Gastroesophageal sphincter (tissue), 3 donors: ENCODE data around the gene STOX2.

Experiments
- CTCF ChIP-seq, 4 experiments: fragments of 200-600 bp in 2 of 4; fragments of 450-650 bp in 2 of 4; sonication (generic) in 1 of 4; IDR thresholded peaks; one replicate each; pipeline ENCODE4 v1.5.1; 2017 to 2019; ENCODE audit warnings: antibody characterized with exemption in 4 of 4, mild to moderate bottlenecking in 2 of 4, moderate library complexity in 2 of 4
- POLR2A ChIP-seq, 2 donors: fragments of 450-650 bp; IDR thresholded peaks; one replicate each; pipeline ENCODE4 v1.6.1; 2017; ENCODE audit warnings: antibody characterized with exemption in 2 of 2, mild to moderate bottlenecking in 2 of 2, moderate library complexity in 1 of 2
- POLR2AphosphoS5 ChIP-seq: sonication (generic); formaldehyde crosslinking; IDR thresholded peaks from one replicate; pipeline ENCODE4 v1.6.1; 2017; ENCODE audit warnings: antibody characterized with exemption

- no peak for TF ChIP-seq POLR2A (IDR thresholded peaks at IDR 0.05)
- TF ChIP-seq CTCF (IDR thresholded peaks at IDR 0.05) = no peak
- TF ChIP-seq POLR2AphosphoS5 = no peak
Observed at GRCh38 chr4:183906739-183907651, 1.9 kb downstream of the STOX2 start.
